Sigmoid colon (tissue), 4 donors: ENCODE results near the gene EIF3F.

Source experiments
- CTCF ChIP-seq, 4 experiments: fragments of 450-650 bp in 3 of 4; fragments of 200-600 bp in 1 of 4; IDR thresholded peaks; one replicate each; pipeline ENCODE4 v1.5.1; 2016 to 2019; ENCODE audit warnings: antibody characterized with exemption in 4 of 4, mild to moderate bottlenecking in 3 of 4, moderate library complexity in 2 of 4
- EP300 ChIP-seq, 4 donors: sonication (generic); formaldehyde crosslinking; IDR thresholded peaks; one replicate each; pipeline ENCODE4 v1.6.1; 2017; ENCODE audit warnings: antibody characterized with exemption in 4 of 4
- POLR2A ChIP-seq, 2 donors: fragments of 450-650 bp; IDR thresholded peaks; one replicate each; pipeline ENCODE4 v1.6.1; 2016; ENCODE audit warnings: antibody characterized with exemption in 2 of 2, mild to moderate bottlenecking in 2 of 2, moderate library complexity in 2 of 2
- POLR2AphosphoS5 ChIP-seq, 4 donors: sonication (generic); formaldehyde crosslinking; IDR thresholded peaks; one replicate each; pipeline ENCODE4 v1.6.1; 2017; ENCODE audit warnings: antibody characterized with exemption in 4 of 4

GRCh38 chr11:7955191-7955590 is 31.9 kb upstream of the EIF3F start:
- TF ChIP-seq CTCF (IDR thresholded peaks at IDR 0.05): no peak
- TF ChIP-seq EP300 (IDR thresholded peaks at IDR 0.05): no peak
- TF ChIP-seq POLR2AphosphoS5 (IDR thresholded peaks at IDR 0.05): no peak
- TF ChIP-seq POLR2A (IDR thresholded peaks at IDR 0.05): no peak
